Measurements from ENCODE around the gene FOXN1.

The FOXN1 gene

DNA sequence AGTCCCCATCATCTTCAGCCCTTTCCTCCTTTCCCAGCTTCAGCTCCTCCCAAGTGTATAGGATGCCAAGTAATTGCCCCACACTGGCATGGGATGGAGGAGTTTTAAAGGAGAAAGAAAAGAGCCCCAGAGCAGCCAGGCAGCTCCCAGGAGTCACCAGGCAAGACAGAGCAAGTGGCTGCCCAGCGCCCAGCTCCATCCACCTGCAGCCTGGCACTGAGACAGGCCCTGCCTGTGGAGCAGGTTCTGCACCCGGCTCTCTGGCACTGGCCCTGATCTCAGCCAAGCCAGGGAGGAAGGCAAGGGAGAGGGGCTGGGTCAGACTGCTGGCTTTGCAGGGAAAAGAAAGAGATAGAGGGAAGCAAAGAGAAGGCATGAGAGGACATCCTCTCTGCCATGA is 21.7 kb downstream of the FOXN1 start:
- DNase-seq, result no peak

DNA sequence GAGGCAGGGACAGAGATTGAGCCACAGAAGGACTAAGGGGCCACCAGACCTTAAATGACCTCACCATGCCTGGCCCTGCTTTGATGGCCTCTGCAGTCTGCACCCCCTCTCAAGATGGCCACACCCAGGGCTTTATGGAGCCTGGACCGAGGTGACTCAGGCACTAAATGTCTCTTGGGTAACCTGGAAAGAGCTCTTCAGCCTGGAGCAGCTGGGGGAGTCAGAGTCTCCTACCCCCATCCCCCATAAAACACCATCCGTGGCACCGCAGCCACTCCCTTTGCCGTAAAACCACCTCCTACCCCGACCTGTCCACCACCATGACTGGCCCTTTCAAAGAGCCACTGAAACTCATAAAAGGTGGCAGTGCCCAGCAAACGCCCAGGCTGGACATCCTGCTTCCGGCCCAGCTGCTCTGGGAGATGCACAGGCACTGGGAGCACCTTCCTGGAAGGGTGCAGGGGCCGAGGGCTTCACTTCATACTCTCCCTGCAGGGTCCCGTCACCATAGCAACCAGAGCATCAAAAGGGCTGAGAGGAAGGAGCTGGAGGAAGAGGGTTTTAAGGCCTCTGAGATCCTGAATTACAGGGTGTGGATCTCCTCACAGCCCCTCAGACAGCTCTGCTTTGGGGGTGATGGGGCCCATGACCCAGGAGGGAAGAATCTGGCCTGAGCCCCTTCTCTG is 22.3 kb downstream of the FOXN1 start:
- peak; percentile 39 for DNase-seq

DNA sequence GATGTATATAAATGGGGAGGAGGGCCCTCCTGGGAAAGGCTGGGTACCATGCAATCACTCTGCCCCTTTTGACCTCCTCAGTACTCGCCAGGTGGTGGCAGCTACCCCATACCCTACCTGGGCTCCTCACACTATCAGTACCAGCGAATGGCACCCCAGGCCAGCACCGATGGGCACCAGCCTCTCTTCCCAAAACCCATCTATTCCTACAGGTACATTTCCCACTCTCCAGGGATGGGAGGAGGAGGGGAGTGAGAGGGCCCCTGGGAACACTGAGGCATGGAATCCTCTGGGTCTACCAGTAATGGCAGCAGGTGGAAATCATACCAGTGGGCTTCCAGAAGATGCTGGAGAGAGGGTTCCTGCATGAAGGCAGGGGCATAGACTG is 22.9 kb downstream of the FOXN1 start:
- no peak for DNase-seq

DNA sequence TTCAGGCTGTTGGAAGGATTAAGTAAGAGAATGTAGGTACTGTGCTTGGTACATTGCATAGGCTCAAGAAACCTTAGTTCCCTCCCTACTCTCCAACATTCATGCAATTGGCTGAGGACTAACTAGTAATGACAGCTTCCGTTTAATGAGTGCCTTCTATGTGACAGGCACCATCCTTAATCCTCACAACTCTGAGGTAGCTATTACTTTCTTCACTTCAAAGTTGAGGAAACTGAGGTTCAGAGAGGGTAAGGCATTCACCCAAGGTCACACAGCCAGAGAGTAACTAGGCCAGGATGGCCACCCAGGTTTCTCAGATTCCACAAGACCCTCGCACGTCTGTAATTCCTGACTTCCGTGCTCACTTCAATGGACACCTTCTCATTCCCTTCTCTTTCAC is 24.1 kb downstream of the FOXN1 start:
- DNase-seq, result no peak

- DNase-seq, result no peak
Observed at GRCh38 chr17:28530926-28531325, 24.8 kb downstream of the FOXN1 start.

GRCh38 chr17:28532050-28532960 is 26.2 kb downstream of the FOXN1 start:
- peak; percentile 22 for DNase-seq

- no peak for DNase-seq
Observed at GRCh38 chr17:28533091-28533807, 27.1 kb downstream of the FOXN1 start.

GRCh38 chr17:28534740-28535375 is 28.7 kb downstream of the FOXN1 start:
- no peak for DNase-seq

DNA sequence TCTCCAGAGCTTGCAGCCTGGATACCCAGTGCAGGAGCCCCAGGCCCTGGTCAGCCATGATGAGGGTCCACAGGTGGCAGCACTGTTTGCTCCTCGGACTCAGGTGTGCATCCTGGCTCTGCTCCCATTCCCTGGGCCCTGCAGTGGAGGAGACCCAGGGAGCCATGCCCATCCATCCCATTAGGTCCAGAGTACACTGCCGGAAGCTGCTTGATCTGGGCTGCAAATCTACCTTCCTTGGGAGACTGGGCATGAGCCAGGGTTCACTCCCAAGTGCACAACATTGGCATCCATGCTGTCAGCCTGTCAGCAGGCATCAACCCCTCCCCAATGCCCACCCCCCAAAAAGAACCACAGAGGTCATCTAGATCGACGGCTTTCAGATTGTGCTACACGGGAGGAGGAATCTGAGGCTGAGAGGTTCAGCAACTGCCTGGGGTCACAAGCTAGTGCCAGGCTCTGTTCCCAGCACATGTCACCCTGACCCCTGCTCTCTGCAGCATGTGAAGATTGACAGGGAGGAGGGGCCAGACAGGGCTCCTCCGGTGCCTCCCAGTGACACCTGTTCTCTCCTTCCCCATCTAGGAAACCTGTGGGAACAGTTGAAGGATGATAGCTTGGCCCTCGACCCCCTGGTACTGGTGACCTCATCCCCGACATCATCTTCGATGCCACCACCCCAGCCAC is 30.5 kb downstream of the FOXN1 start:
- DNase-seq, result no peak

DNA sequence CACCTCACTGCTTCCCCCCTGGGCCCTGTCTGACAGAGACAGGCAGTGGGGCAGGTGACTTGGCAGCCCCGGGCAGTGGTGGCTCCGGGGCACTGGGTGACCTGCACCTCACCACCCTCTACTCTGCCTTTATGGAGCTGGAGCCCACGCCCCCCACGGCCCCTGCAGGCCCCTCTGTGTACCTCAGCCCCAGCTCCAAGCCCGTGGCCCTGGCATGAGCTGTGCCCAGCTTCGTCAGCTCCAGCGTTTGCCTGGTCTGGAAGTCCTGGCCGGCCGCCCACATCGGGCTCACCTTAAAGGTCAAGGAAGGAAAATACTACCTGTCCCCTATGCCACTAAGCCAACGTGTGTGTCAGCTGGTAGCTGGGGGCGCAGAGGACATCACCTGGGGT is 31.1 kb downstream of the FOXN1 start:
- DNase-seq, result no peak

- DNase-seq, result no peak
Observed at GRCh38 chr17:28538296-28538895, 32.2 kb downstream of the FOXN1 start.

- no peak for DNase-seq
Observed at GRCh38 chr17:28540231-28540630, 34.1 kb downstream of the FOXN1 start.

DNA sequence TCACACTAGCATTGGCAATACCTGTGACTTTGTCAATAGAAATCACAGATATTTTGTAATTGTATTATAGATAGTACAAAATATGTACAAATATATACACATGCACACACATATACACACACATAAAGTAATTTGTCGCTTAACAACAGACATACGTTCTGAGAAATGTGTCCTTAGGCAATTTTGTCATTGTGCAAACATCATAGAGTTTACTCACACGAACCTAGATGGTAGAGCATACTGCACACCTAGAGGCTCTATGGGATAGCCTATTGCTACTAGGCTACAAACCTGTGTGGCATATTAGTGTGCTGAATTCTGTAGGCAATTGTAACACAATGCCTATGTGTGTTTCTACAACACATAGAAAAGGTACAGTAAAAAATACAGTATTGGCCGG is 35.3 kb downstream of the FOXN1 start:
- no peak for DNase-seq

DNA sequence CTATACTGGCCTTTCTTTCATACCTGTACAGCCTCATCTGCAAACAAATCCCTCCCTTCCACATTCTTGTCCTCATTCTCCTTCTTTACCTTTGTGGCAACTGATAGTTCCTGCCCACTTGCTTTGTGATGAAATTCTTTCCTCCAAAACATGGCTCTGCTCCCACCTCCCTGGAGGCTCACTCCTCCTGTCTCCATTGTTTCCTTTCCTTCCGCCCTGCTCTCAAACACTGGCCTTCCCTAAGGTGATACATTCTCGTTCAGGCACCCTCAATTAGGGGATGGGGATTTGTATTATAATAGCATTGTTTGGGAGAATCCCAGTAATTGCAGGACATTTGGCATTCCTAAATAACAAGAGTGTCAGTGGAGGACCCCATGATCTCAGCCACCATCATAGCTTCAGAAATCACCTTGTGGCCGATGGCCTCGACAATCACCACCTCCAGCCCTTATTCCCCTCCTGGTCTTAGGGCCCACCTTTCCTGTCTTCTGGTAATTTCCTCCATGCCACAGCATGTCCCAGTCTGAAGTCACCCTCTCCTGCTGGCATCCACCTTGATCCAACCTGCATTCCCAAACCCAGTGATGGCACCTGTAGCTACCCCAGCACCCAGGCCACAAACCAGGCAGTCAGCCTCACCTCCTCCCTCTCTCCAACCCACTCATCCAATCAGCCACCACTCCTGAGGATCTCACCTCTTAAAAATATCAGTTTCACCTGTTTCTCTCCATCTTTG is 38.4 kb downstream of the FOXN1 start:
- DNase-seq, result no peak

GRCh38 chr17:28545141-28545503 is 39.0 kb downstream of the FOXN1 start:
- DNase-seq, result no peak

GRCh38 chr17:28545787-28546415 is 39.8 kb downstream of the FOXN1 start:
- DNase-seq, result no peak

DNA sequence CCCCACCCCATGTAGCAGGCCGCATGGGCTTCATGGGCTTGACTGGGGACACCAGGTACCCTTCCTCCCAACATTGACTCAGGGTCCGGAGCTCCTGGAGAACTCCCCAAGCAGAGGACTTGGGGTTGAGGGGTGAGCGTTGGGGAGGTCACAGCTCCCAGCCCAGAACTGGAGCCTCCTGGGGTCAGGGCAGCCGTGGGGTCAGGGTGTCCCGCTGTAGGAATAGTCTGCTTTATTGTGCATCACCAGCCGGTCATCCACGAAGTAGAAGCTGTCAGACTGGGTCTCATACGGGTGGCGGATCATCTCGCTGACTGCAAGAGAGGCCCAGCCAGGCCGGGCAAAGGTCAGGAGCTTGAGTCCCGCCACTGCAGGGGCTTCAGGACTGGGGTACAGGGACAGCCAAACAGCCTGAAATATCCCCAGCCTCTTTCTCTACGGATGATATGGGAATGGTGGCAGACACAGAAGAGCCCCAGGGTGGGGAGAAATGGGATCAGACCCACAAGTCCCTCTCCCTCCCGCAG is 41.0 kb downstream of the FOXN1 start:
- no peak for DNase-seq

GRCh38 chr17:28547623-28548416 is 41.7 kb downstream of the FOXN1 start:
- DNase-seq, result peak; percentile 82

DNA sequence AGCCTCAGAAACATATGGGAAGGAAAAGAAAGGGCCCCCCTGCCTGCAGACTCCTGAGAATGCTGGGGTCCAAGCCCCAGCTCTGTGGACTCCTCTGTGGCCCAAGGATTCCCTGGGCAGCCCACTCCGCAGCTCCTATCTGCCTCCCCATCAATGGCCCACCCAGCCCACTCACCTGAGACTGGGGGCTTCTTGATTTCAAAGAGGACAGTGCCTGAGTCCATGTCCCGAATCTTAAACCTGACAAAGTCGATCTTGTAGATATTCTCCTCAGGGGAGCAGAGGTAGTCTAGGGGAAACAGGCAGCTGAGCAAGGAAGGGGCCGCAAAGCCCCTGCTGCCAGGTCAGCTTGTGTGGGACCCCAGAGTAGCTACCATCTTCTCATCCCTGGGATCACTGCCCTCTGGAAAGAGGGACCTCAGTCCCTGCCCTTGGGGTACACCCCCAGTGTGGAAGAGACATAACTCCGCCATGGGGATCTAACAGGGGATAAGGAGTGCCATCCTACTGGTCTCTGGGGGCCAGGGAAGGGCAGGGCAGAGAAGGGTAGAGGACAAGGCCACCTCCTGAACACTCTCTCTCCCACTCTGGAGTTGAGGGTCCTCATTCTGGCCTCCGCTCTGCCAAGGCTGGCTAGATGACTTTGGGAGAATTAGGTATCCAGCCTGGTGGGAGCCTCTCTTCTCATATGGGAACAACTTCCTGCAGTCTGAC is 42.4 kb downstream of the FOXN1 start:
- no peak for DNase-seq

Data from EL (cell line).